Measurements from ENCODE around the gene NDOR1.

GRCh38 chr9:137227853-137228505 lies 22.5 kb downstream of the NDOR1 start:
- TF ChIP-seq, protein P1, sequence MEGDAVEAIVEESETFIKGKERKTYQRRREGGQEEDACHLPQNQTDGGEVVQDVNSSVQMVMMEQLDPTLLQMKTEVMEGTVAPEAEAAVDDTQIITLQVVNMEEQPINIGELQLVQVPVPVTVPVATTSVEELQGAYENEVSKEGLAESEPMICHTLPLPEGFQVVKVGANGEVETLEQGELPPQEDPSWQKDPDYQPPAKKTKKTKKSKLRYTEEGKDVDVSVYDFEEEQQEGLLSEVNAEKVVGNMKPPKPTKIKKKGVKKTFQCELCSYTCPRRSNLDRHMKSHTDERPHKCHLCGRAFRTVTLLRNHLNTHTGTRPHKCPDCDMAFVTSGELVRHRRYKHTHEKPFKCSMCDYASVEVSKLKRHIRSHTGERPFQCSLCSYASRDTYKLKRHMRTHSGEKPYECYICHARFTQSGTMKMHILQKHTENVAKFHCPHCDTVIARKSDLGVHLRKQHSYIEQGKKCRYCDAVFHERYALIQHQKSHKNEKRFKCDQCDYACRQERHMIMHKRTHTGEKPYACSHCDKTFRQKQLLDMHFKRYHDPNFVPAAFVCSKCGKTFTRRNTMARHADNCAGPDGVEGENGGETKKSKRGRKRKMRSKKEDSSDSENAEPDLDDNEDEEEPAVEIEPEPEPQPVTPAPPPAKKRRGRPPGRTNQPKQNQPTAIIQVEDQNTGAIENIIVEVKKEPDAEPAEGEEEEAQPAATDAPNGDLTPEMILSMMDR (IDR thresholded peaks at IDR 0.05; ENCODE audit: insufficient read depth, low read length) = no peak
- TF ChIP-seq POLR2AphosphoS5 (IDR thresholded peaks at IDR 0.05; ENCODE audit: low read depth) = no peak
- TF ChIP-seq GABPA (IDR thresholded peaks at IDR 0.05; ENCODE audit: low read depth) = no peak
- no peak for TF ChIP-seq REST (IDR thresholded peaks at IDR 0.05; ENCODE audit: insufficient replicate concordance, low read depth)
- TF ChIP-seq SPI1 (IDR thresholded peaks at IDR 0.05; ENCODE audit: borderline replicate concordance, low read depth) = no peak

All from HL-60 (cell line).